Spleen (tissue), 11 donors: ENCODE data around the gene SRGAP1. TPM values are rescaled to one million over a fixed set of nuclear protein-coding genes. Genes with fewer than 3 reads are reported as not detected.

Experiments used
- DNase-seq: peaks from one replicate; pipeline ENCODE4 v3.0.0-alpha.2; 2020
- H3K27ac ChIP-seq, 8 donors: fragments of 200-600 bp; sonication (generic) in 7 of 8; 1 replicate in 4 of 8; 2 replicates in 4 of 8; pipeline versions ENCODE4 v1.5.0 to v1.8.0; 2016 to 2021; ENCODE audit warnings: inconsistent platforms in 4 of 8, mild to moderate bottlenecking in 4 of 8, moderate library complexity in 1 of 8
- H3K27me3 ChIP-seq, 7 donors: fragments of 200-600 bp; sonication (generic) in 6 of 7; replicated peaks in 1 of 7; 1 replicate in 4 of 7; 2 replicates in 3 of 7; pipeline versions ENCODE4 v1.5.0 to v1.8.0; 2016 to 2021; ENCODE audit warnings: inconsistent platforms in 3 of 7, mild to moderate bottlenecking in 1 of 7
- H3K36me3 ChIP-seq, 6 donors: fragments of 200-600 bp; sonication (generic) in 5 of 6; 1 replicate in 4 of 6; 2 replicates in 2 of 6; pipeline versions ENCODE4 v1.5.0 to v1.8.0; 2016 to 2021; ENCODE audit warnings: inconsistent platforms in 2 of 6
- H3K4me1 ChIP-seq, 6 donors: fragments of 200-600 bp; sonication (generic) in 5 of 6; 1 replicate in 3 of 6; 2 replicates in 3 of 6; pipeline versions ENCODE4 v1.5.0 to v1.8.0; 2016 to 2021; ENCODE audit warnings: inconsistent platforms in 3 of 6
- H3K4me3 ChIP-seq, 8 donors: fragments of 200-600 bp; sonication (generic) in 7 of 8; 1 replicate in 4 of 8; 2 replicates in 4 of 8; pipeline versions ENCODE4 v1.5.0 to v1.8.0; 2016 to 2021; ENCODE audit warnings: inconsistent platforms in 4 of 8, mild to moderate bottlenecking in 4 of 8, moderate library complexity in 2 of 8
- H3K9me3 ChIP-seq, 8 donors: fragments of 200-600 bp; sonication (generic) in 7 of 8; 1 replicate in 4 of 8; 2 replicates in 4 of 8; pipeline versions ENCODE4 v1.5.0 to v1.8.0; 2016 to 2021; ENCODE audit warnings: inconsistent platforms in 4 of 8
- CTCF ChIP-seq, 11 experiments: fragments of 200-600 bp in 7 of 11; fragments of 450-650 bp in 4 of 11; sonication (generic) in 4 of 11; IDR thresholded peaks in 8 of 11; conservative IDR thresholded peaks in 3 of 11; 1 replicate in 7 of 11; 2 replicates in 4 of 11; pipeline versions ENCODE4 v1.4.0 to v1.8.0; 2016 to 2021; ENCODE audit warnings: antibody characterized with exemption in 11 of 11, inconsistent platforms in 4 of 11, mild to moderate bottlenecking in 1 of 11
- POLR2A ChIP-seq, 3 donors: fragments of 450-650 bp; IDR thresholded peaks; one replicate each; pipeline ENCODE4 v1.5.1; 2017; ENCODE audit warnings: antibody characterized with exemption in 3 of 3, mild to moderate bottlenecking in 1 of 3
- POLR2AphosphoS5 ChIP-seq, 3 donors: sonication (generic); formaldehyde crosslinking; IDR thresholded peaks; one replicate each; pipeline ENCODE4 v1.5.1; 2017; ENCODE audit warnings: antibody characterized with exemption in 3 of 3
- WGBS, 5 donors: extraction: QIAGEN DNeasy Blood & Tissue Kit in 3 of 5; methylation state at CpG; one replicate each; pipeline versions ENCODE4 v1.1.5 to v1.1.7; 2013 to 2018; 5-methylcytosine and 5-hydroxymethylcytosine counted together
- intact Hi-C: fragments of 100-400 bp; cut with DNase I; formaldehyde crosslinking; loops from one replicate; pipeline ENCODE4 v1.15.0; 2023; ENCODE audit warnings: low total_unique reads
- polyA plus RNA-seq, 3 donors: library from polyadenylated mRNA; stranded (reverse); fragments of 200-250 nt; gene quantifications; one replicate each; pipeline ENCODE4 v1.2.1, GENCODE V29; 2013
- total RNA-seq, 7 donors: library from RNA; depleted of rRNA in 3 of 7; stranded (reverse); fragments of >200 nt in 3 of 7; fragmentation: NEBNext Ultra II Directional in 4 of 7; extraction: Animal tissue kit (Norgen Biotek cat#: 25700) in 4 of 7; gene quantifications; one replicate each; pipeline versions ENCODE4 v1.1.0 to v1.2.1, GENCODE V29; 2016 to 2021
- donor health status: healthy with polysubstance abuse.
- donor health status: DM: no; HTN: no; CAD: no; lungs with moderate emphysema.
- donor health status: DM: no; HTN: no; CAD: no.
- donor health status: Bipolar disorder and iron deficiency.
- donor health status: healthy.
- donor health status: DM: no; HTN: no; CAD: no.
- donor health status: DM: yes; HTN: yes; CAD: no.

Gene SRGAP1
- total and polyA plus RNA-seq, 10 donors, result 0.37 to 20.1 (median 13.4) TPM

GRCh38 chr12:63957496-63957895, 113.0 kb downstream of the SRGAP1 start:
- no peak for TF ChIP-seq POLR2A (IDR thresholded peaks at IDR 0.05)
- no peak for TF ChIP-seq CTCF (IDR thresholded peaks at IDR 0.05 in 8 of 11, conservative IDR thresholded peaks at IDR 0.05 in 3 of 11)
- TF ChIP-seq POLR2AphosphoS5 (IDR thresholded peaks at IDR 0.05), result no peak
- no peak for DNase-seq
- intact Hi-C loops, result no loop called here
- 81 to 93% (median 92%) methylated on average over 5 of the region's 5 CpGs for WGBS, 5 donors
- no peaks in the 10 kb centered on the region for H3K27me3 ChIP-seq
- no peak overlapping the region for H3K27ac ChIP-seq
- no peaks in the 10 kb centered on the region for H3K36me3 ChIP-seq
- H3K9me3 ChIP-seq, result no peaks in the 10 kb centered on the region
- peaks cover 0 to 22% (median 12%) of the 10 kb centered on the region in 6 donors for H3K4me1 ChIP-seq
- no peak overlapping the region for H3K4me3 ChIP-seq

- Histone ChIP-seq H3K27ac (no peak overlapping the region), H3K9me3 (no peaks in the 10 kb centered on the region), H3K4me1 (peaks cover 0 to 28% (median 13%) of the 10 kb centered on the region in 6 donors), H3K36me3 (no peaks in the 10 kb centered on the region), H3K27me3 (no peaks in the 10 kb centered on the region), H3K4me3 (no peak overlapping the region)
- no peak for DNase-seq
- intact Hi-C loops, result no loop called here
- TF ChIP-seq POLR2AphosphoS5 (IDR thresholded peaks at IDR 0.05) (no peak), POLR2A (IDR thresholded peaks at IDR 0.05) (no peak), CTCF (IDR thresholded peaks at IDR 0.05 in 8 of 11, conservative IDR thresholded peaks at IDR 0.05 in 3 of 11) (no peak)
- WGBS, 5 donors, result 82 to 89% (median 83%) methylated on average over 3 of the region's 3 CpGs
These were observed 114.5 kb downstream of the SRGAP1 start for GRCh38 chr12:63958876-63959580.

- intact Hi-C loops, result no loop called here
- Histone ChIP-seq H3K4me3 (no peak overlapping the region), H3K4me1 (peaks cover 0 to 24% (median 6%) of the 10 kb centered on the region in 6 donors), H3K27me3 (no peaks in the 10 kb centered on the region), H3K36me3 (no peaks in the 10 kb centered on the region), H3K27ac (no peak overlapping the region), H3K9me3 (no peaks in the 10 kb centered on the region)
- 80 to 92% (median 89%) methylated on average over 5 of the region's 5 CpGs for WGBS, 5 donors
- DNase-seq, result no peak
- no peak for TF ChIP-seq POLR2AphosphoS5 (IDR thresholded peaks at IDR 0.05)
- no peak for TF ChIP-seq POLR2A (IDR thresholded peaks at IDR 0.05)
- no peak for TF ChIP-seq CTCF (IDR thresholded peaks at IDR 0.05 in 8 of 11, conservative IDR thresholded peaks at IDR 0.05 in 3 of 11)
These were observed 116.5 kb downstream of the SRGAP1 start for GRCh38 chr12:63961048-63961447.

GRCh38 chr12:63961543-63961942, 117.0 kb downstream of the SRGAP1 start:
- no peaks in the 10 kb centered on the region for H3K36me3 ChIP-seq
- WGBS, 5 donors, result 84 to 92% (median 90%) methylated on average over 3 of the region's 3 CpGs

More at GRCh38 chr12:63961543-63961942, 117.0 kb downstream of the SRGAP1 start:
- Histone ChIP-seq H3K4me3 (no peak overlapping the region), H3K27me3 (no peaks in the 10 kb centered on the region), H3K9me3 (no peaks in the 10 kb centered on the region), H3K4me1 (peaks cover 0 to 19% (median 3%) of the 10 kb centered on the region in 6 donors), H3K27ac (no peak overlapping the region)
- DNase-seq, result no peak
- TF ChIP-seq CTCF (IDR thresholded peaks at IDR 0.05 in 8 of 11, conservative IDR thresholded peaks at IDR 0.05 in 3 of 11), result no peak
- TF ChIP-seq POLR2AphosphoS5 (IDR thresholded peaks at IDR 0.05), result no peak
- TF ChIP-seq POLR2A (IDR thresholded peaks at IDR 0.05), result no peak
- intact Hi-C loops, result no loop called here
